Activated CD4-positive, alpha-beta T cell treated with anti-CD3 and anti-CD28 coated beads for 24 hours (primary cell): ENCODE results near the gene MOV10L1.
A peak's percentile ranks its signal among the peaks of the same experiment; 100 is the strongest.
"Not testable (repeated sequence)": the region's sequence is repeated elsewhere in the genome, so short reads cannot be mapped to it uniquely, and the experiment has no call there.

ENCODE experiments used
- DNase-seq, 2 donors: peaks; one replicate each; pipeline ENCODE4 v3.0.0-alpha.2; 2020; ENCODE audit warnings: low read depth in 2 of 2

MOV10L1 gene

GRCh38 chr22:50157709-50158375 lies 68.0 kb downstream of the MOV10L1 start:
- no peak for DNase-seq

GRCh38 chr22:50160947-50161346 lies 71.1 kb downstream of the MOV10L1 start:
- DNase-seq = no peak

DNA sequence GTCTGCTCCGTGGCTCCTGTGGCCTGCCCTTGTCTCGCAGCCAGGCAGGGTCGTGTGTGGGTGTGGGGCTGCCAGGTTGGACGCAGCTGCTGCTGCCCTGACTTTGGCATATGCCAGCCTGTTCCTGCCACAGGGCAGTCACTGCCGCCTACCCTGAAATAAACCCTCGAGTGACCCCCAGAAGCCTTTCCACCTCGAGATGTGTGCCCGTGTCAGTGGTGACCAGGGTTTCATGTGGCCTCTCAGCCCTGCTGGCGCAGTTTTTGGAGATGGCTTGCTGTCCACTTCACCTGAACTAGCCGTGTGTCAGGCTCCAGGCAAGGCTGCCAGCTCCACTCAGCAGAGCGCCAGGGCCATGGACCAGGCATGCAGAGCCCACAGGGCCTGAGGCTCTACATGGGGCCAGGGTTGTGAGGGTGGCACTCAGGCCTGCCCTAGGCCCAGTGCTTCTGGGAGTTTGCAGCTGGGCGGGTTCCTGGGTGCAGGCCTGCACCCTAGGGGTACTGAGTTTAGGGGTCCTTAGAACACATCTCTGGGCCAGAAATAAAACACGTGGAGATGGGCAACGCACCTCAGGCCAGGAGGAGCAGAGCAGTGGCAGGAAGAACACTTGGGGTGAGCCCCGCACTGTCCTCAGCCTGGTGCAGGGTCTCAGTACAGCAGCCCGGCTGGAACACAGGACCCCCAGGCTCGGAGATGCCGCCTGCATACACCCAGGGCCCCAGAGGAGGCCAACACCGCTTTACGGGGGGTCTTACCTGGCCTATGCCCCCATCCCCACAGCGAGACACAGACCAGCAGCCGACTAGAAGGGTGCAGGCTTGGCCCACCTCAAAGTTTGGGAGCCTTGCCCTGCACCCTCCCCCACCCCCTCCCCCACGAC lies 71.9 kb downstream of the MOV10L1 start:
- no peak for DNase-seq

GRCh38 chr22:50162391-50162956 lies 72.7 kb downstream of the MOV10L1 start:
- DNase-seq = no peak

GRCh38 chr22:50165436-50166123 lies 75.8 kb downstream of the MOV10L1 start:
- DNase-seq = no peak

DNA sequence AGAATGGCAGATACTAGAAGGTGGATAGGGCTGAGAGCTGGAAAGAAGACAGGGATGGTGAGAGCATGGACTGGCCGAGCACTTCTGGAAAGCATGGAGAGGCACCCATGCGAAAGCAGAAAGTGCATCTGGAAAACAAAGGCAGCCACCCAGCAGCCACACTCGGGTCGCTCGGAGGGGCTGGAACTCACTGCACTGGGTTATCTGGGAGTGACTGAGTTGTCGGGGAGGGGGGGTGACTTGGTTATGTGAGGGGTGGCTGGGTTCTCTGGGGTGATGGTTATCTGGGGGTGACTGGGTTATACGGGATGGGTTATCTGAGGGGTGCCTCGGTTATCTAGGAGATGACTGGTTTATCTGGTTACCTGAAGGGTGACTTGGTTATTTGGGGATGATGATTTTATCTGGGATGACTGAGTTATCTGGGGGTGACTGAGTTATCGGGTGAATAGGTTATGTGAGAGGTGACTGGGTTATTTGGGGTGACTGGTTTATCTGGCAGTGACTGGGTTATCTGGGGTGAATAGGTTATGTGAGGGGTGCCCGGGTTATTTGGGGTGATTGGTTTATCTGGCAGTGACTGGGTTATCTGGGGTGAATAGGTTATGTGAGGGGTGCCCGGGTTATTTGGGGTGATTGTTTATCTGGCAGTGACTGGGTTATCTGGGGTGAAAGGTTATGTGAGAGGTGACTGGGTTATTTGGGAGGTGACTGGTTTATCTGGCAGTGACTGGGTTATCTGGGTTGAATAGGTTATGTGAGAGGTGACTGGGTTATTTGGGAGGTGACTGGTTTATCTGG lies 78.1 kb downstream of the MOV10L1 start:
- no peak for DNase-seq

DNA sequence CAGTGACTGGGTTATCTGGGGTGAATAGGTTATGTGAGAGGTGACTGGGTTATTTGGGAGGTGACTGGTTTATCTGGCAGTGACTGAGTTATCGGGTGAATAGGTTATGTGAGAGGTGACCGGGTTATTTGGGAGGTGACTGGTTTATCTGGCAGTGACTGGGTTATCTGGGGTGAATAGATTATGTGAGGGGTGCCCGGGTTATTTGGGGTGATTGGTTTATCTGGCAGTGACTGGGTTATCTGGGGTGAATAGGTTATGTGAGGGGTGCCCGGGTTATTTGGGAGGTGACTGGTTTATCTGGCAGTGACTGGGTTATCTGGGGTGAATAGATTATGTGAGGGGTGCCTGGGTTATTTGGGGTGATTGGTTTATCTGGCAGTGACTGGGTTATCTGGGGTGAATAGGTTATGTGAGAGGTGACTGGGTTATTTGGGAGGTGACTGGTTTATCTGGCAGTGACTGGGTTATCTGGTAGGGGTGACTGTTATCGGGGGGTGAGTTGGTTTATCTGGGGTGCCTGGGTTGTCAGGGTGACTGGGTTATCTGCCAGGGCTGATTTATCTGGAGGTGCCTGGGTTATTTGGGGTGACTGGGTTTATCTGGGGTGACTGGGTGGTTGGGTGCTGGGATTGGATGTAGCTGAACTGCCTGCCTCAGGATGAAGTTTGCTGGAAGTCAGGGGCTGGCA lies 78.8 kb downstream of the MOV10L1 start:
- not testable (repeated sequence) for DNase-seq

DNA sequence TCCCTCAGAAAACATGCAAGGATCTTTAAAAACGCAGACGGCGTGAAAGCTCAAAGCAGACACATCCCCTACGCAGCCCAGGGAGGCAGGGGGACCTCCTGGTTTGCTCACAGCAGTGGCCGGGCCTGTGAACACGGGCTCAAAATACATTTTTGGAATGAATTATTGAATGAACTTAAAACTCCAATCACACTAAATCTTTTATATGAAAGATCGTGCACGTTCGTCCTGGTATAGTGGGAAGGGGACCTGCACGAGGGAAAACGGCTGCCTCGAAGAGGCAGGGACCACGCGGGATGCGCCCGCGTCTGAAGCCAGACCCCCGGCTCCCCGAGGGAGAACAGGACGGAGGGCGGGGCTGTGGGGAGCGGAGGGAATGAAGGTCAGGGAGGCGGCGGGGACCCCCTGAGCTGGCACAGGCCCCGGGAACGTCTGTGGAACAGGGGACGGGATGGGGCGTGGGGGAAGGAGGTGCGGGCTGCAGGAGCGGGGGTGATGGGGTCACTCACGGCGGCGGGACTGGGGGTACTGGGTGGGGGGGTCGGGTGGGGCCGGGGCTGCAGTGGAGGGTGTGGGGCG lies 79.5 kb downstream of the MOV10L1 start:
- no peak for DNase-seq

DNA sequence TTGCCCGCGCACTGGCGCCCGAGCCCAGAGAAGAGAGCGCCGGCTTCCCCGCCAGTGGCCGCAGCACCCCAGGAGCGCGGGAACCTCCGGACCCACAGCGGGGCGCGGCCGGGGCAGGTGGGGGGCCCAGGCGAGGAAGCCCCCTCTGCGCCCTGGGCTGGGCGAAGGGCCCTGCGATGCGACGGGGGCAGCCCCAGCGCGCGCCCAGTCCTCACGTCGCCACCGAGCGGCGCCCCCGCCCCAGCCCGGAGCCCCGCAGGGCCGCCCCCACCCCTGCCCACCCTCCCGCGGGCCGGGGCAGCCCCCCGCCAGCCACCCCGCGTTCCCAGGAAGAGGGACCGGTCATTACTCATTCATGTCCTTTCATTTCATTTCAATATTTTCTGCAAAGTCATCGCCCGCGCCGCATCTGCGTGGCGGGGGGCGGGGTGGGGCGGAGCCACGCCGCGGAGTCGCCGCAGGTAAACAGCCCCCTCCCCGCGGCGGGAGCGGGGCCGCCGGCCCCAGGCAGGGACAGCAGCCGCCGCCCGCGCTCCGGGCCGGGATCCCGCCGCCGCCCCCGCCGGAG lies 80.1 kb downstream of the MOV10L1 start:
- DNase-seq = peak; percentile 45 to 52

- DNase-seq = no peak
These were observed 80.9 kb downstream of the MOV10L1 start, which contains the start of gene PANX2 for GRCh38 chr22:50170453-50171318. TSS of gene PANX2 (plus strand) at chr22:50170731. CDS start at chr22:50170731, 0 bp downstream.

DNA sequence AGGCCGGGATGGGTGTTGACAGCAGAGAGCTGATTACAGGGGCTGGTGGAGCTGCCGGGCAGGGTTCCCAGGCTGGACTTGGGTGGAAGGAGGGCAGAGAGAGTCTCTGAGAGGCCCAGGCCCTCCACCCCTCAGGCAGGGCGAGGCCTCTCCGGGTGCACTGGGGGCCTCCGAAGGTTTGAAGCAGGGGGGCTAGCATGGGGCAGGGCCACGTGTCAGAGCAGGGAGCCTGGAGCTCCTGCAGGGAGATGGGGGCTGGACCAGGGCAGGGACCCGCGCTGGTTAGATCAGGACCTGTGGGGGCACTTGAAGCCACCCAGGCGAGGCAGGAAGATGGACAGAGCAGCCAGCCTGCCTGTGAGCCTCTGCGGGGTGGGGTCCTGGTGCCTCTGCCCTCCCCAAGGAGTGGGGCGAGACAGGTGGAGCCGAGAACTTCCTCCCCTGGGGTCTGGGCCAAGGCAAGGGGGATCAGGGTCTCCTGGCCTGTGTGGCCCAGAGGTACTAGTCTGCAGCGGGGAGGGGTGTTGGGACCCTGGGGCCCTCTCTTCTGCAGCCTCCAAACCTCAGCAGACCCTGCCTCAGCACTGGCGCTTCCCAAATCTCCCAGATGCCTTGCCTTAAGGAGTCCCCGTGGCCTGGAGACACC lies 81.6 kb downstream of the MOV10L1 start:
- no peak for DNase-seq

GRCh38 chr22:50171965-50172421 lies 82.2 kb downstream of the MOV10L1 start:
- no peak for DNase-seq

DNA sequence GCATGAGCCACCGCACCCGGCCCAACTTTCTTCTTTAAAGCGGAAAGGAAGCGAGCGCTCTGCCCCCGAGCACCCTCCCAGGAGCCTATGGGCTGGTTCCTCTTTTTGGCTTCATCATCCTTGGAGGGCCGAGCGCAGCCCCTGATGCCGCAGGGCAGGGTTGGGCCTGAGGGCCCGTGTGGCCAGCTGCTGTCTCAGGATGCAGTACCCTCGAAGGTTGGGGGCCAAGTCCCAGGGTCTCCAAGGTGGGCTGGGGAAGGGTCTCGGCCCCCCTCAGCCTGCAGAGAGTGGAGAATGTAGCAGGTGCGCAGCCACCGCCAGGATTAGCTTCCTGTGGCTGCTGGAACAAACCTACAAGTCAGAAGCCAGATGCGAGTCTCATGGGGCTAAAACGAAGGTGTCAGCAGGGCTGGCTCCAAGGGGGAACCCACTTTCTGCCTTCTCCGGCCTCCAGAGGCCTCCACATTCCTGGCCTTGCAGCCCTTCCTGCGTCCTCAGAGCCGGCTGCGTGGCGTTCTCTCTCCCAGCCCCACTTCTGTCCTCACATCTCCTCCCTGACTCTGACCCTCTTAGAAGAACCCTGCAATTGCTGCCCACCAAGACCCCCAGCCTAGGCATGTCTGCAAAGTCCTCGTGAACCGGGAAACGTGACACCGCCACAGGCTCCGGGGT lies 83.6 kb downstream of the MOV10L1 start:
- no peak for DNase-seq

DNA sequence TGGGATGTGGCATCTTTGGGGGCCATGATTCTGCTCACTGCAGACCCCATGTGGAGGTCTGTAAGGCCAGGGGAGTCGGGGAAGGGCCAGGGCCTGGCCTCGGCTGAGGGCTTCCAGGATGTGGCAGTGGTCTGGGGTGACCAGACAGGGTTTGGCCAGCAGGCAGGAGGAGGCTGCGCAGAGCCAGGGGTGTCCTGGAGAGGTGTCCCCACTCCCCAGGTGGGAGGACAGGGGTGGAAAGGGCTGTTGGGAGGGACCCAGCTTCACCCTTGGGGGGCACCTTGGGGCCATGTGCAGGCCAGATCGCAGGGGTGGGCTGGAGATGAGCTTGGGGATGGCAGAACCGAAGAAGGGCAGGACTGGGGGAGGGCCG lies 84.2 kb downstream of the MOV10L1 start:
- DNase-seq = no peak

DNA sequence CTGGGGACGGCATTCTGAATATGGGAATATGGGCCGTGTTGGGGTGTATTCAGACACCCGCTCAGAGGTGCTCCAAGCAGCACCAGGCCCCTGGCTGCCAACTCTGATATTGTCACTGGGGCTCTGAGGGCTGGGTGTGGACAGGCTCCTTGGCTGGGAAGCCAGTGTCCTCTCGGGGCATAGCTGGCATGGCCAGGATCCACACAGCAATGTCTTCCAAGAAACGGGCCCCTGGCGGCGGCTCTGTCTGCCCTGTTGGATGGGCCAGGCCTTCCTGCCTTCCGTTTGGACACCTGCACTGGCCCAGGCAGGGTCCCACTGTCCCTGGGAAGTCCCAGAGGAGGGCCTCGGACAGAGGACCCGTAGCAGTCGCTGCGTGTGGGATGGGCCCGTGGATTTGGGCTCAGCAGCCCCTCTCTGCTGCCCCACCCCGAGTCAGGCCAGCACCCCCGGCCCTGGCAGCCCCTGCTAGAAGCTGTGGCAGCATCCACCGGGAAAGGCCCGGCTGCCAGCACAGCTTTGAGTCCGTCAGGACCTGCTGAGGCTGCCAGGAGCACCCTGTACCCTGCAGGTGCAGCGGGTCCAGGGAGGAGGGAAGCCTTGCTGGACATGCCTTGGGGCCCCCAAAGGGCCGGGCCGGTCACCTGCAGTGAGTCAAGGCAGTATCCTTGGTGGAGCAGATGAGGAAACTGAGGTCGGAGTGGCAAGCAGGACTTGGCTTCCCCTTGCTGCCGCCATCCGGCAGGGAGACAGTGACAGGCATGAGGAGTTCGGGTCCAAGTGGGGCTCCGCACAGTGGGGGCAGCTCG lies 84.8 kb downstream of the MOV10L1 start:
- no peak for DNase-seq

DNA sequence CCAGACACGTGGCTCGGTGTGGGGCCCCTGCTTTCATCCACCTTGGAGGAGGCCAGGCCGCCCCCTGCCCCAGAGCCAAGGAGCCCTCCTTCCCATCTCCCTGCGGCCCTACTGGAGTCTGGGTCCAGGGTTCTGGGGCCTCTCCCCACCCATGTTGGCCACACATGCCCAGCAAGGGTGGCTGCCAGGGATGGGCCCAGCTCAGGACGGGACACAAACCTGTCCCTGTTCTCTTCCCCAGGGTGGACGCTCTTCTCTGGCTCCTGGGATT lies 85.3 kb downstream of the MOV10L1 start:
- DNase-seq = no peak
